NCI-H2171 treated with DMSO at 0.1 percent for 48 hours (cell line): ENCODE results near the gene KLHDC8A.
A peak's percentile ranks its signal among the peaks of the same experiment; 100 is the strongest.
"Not testable (repeated sequence)": the region's sequence is repeated elsewhere in the genome, so short reads cannot be mapped to it uniquely, and the experiment has no call there.

Experiments used
- DNase-seq: peaks from one replicate; lab custom pipeline; 2025; lab: John Stamatoyannopoulos, UW

Gene KLHDC8A

DNA sequence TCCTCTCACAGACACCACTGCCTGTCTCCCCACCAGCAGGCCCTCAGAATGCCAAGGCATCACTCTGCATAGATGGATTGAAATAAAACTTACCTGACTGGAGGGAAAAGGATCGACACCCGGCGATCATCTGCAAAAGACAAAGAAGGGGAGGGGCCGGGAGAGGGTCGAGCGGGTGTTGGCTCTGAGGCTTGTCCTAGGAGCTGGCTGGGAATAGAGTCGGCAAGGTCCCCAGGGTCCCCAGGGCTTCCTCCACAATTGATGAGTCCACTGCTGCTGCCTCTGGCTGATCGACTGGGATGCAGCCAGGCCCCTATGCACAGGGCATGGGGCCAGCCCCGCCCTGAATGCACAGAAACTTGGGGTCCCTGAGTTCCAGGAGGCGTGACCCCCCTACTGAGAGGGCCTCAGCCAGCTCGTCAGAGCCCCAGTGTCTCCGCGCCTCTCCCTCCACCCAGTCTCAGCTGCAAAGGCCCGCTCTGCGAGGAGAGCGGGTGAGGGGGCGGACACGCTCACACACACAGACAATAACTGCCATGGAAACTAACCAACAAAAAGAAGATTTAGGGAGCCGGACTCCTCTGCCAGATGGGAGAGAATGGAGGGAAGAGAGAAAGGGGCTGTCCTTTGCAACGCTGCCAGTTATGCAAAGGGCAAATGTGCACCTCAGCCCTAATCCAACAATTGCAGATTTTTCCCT lies at the start of gene KLHDC8A:
KLHDC8A (minus strand) TSS at position 483 of the 700 bp plus-strand sequence. CDS start 13,318 bp downstream, outside the sequence.
- DNase-seq = peak; percentile 23

DNA sequence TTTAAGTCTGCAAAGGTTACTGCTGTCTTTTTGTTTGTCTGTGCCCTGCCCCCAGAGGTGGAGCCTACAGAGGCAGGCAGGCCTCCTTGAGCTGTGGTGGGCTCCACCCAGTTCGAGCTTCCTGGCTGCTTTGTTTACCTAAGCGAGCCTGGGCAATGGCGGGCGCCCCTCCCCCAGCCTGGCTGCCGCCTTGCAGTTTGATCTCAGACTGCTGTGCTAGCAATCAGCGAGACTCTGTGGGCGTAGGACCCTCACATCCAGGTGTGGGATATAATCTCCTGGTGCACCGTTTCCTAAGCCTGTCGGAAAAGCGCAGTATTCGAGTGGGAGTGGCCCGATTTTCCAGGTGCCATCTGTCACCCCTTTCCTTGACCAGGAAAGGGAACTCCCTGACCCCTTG lies 49.5 kb upstream of the KLHDC8A start:
- not testable (repeated sequence) for DNase-seq

- DNase-seq = not testable (repeated sequence)
Observed at GRCh38 chr1:205404484-205404883, 47.8 kb upstream of the KLHDC8A start.

GRCh38 chr1:205398586-205398985 lies 41.9 kb upstream of the KLHDC8A start:
- no peak for DNase-seq

DNA sequence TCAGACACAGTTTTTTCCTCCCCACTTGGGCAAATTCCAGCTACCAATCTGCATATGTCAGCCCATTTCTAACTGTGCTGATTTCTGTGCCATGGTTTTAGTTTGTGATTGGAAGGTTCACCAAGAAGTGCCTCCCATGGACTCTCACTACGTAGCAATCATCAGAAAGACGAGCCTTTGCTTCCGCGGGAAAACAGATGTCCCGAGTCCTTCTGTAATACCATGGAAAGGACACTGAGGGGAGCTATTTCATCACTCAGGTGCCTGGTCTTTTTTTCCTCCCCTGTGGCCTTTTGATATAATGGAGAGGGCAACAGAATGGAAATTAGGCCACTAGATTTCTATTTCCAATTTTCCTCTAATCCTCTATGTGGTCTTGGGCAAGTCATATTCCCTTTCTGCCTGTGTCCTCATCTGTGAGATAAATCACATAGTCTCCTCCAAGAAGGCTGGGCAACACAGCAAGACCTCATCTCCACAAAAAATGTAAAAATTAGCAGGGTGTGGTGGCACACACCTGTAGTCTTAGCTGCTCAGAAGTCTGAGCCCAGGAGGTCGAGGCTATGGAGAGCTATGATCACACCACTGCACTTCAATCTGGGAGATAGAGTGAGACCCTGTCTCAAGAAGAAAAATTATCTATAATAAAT lies 40.4 kb upstream of the KLHDC8A start:
- DNase-seq = peak; percentile 93

DNA sequence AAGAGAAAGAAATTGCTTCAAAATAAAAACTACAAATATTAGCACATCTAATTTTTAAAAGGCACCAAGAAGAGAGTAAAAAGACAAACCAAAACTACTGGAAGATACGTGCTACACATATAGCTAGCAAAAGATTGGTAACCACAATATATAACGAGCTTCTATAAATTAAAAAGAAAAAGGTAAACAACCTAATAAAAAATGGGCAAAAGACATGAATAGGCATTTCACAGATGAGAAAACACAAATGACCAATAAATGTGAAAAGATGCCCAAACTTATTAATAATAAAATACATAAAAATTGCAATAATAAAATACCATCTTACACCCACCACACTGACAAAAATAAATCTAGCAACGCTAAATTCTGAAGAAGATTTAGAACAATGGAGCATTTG lies 38.9 kb upstream of the KLHDC8A start:
- no peak for DNase-seq

- DNase-seq = no peak
Observed at GRCh38 chr1:205392650-205393049, 35.9 kb upstream of the KLHDC8A start.

DNA sequence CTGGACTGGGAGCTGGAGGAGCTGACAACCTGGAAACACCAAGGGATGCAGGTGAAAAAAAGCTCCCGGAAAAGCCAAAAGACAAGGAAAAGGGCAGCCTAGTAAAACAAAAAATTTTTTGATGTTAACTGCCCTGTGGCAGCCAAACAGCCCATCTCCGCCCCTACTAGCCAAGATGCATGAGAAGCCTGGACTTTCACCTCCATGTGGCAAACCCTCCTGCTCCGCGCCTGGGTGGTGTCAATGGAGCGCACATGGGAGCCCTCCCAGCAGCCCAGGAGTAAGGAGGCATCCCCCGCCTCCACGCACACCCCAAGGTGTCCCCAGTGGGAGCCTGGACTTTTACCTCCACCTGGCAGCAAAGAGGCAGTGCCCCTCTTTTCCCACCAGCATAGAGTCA lies 34.7 kb upstream of the KLHDC8A start:
- no peak for DNase-seq

GRCh38 chr1:205387845-205388244 lies 31.1 kb upstream of the KLHDC8A start:
- DNase-seq = no peak

DNA sequence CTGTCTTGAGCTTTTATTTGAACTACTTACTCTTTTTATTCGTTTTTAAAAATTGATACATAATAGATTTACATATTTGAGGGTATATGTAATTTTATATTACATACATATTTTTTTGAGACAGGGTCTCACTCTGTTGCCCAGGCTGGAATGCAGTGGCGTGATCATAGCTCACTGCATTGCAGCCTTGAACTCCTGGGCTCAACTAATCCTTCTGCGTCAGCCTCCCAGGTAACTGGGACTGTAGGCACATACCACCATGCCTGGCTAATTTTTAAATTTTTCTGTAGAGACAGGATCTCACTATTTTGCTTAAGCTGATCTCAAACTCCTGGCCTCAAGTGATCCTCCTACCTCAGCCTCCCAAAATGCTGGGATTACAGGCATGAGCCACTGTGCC lies 26.3 kb upstream of the KLHDC8A start:
- not testable (repeated sequence) for DNase-seq

DNA sequence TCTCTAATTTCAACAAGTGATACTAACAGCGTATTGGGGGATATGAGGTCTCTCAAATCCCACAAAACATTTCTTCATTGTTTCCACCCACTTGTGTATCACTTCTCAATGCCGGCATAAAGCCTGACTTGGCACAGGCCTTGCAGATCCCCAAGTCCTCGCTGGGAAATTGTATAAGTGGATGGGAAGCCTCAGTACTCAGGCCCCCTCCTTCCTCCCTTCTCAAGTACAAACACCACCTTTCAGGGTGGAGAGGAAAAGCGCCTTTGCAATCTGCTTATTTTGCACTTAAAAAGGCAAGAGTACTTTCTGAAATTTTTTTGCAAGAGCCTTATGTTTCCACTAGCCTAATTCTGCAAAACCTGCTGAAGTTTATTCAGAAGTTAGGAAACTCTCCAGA lies 25.8 kb upstream of the KLHDC8A start:
- DNase-seq = no peak

DNA sequence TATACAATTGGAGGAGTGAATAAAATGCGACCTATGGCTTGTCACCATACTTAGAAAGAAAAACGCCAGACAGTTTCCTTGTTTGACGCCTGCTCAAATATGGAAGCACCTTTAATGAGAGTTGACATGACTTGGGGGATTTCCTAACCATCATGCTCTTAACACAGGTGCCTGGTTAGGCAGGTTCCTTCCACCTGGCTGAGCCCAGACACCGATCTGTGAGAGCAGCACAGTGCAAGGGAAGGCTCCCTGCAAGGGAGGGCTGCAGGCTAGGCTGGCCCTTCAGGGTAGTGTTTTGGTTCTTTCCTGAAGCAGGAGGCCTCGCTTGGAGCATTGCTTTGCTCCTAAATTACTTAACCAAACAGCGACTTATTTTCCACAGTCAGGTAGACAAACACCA lies 24.6 kb upstream of the KLHDC8A start:
- DNase-seq = peak; percentile 49

DNA sequence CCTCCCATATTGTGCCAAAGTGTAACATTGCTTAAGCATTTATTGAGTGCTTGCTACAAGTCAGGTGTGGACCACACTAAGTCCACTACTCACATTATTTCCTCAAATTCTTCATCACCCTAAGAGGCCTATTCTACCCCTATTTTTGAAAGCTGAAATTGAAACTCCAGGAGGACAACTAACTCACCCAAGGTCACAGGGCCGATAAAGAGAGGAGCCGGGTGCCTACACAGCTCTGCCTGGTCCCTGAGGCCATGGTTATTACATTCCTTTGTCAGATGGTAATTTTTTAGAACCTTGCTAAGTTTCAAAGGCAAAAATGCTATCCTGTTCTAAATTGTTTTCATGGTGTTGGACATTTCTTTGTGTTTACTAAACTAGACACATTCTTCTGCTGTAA lies 24.2 kb upstream of the KLHDC8A start:
- DNase-seq = no peak

GRCh38 chr1:205379056-205379455 lies 22.3 kb upstream of the KLHDC8A start:
- DNase-seq = no peak

DNA sequence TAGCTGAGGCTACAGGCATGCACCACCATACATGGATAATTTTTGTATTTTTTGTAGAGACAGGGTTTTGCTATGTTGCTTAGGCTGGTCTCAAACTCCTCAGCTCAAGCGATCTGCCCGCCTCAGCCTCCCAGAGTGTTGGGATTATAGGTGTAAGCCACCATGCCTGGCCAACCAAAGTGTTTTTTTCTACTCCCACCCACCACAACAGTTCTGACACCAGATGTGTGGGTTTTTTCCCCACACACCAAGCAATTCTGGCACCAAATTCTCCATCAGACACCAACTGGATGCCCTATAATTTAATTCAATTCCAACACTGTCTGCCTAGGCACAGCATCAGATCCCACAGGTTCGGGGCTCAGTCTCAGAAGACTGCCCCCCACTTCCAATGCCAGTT lies 20.6 kb upstream of the KLHDC8A start:
- DNase-seq = no peak

GRCh38 chr1:205376739-205377138 lies 20.0 kb upstream of the KLHDC8A start:
- DNase-seq = no peak

DNA sequence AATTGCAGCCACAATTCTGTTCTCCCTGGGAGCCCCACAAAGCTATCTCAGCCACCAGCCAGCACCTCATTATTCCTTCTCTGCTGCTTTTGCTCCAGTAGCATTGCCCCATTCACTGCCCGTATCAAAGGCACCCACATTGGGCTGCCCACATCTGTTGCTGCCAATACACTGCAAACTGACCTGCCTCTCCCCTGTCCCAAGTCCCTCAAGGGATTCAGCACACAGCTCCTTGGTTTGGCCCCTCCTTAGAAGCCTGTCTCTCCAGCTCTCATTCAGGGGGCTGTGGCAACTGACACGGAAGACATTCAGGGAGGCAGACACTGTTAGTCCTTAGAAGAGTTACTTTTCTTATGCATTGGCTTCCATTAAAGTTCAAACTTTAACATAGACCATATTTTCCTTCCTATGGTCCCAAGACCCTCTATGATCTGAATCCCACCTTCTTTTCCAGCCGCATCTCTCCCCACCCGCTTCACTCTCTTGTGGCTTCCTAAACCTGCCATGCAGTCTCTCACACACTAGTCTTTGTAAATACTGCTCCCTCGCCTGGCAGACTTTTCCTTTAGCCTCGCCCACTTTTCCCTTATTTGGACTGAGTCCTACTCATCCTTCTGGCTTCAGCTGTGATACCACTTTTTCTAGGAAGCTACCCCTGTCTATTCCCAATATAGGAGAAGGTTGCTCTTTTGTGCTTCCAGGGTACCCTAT lies 19.3 kb upstream of the KLHDC8A start:
- peak; percentile 77 for DNase-seq

- DNase-seq = no peak
Observed at GRCh38 chr1:205374210-205375078, 17.7 kb upstream of the KLHDC8A start.

GRCh38 chr1:205373798-205374175 lies 17.1 kb upstream of the KLHDC8A start:
- no peak for DNase-seq

- DNase-seq = no peak
Observed at GRCh38 chr1:205373022-205373797, 16.5 kb upstream of the KLHDC8A start.
